Measurements from ENCODE around the gene GAREM1.
"Not testable (repeated sequence)": the region's sequence is repeated elsewhere in the genome, so short reads cannot be mapped to it uniquely, and the experiment has no call there.

GRCh38 chr18:32233348-32233747, 237.3 kb downstream of the GAREM1 start:
- TF ChIP-seq CTCF, POLR2A (IDR thresholded peaks at IDR 0.05): not testable (repeated sequence)
